ENCODE data around the gene FBXW12. TPM values are rescaled to one million over a fixed set of nuclear protein-coding genes. Genes with fewer than 3 reads are reported as not detected.

FBXW12 gene
- total RNA-seq, 3 donors from 2014 or later = not detected

DNA sequence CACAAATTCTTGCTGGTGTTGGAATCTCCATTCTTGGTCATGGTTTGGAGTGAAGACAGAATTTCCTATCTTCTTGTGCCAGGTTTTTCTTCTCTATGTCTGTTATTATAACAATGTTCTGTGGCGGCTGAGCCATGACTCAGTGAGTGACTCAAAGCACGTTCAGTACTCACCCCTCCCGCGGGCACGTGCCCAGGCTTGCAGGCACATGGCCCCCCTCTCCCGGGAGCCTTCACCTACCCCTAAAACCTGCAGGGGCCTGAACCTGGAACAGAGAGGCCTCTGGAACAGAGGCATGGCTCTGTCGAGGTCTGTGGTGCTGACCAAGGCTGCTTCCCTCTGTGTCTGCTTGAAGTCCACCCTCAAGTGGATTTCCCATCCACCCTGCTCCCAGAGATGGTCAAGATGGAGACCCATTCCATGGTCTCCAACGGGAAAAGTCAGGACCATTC lies 30.3 kb downstream of the FBXW12 start:
- peak; percentile 31 for ATAC-seq
- no peak overlapping the region for H3K4me3 ChIP-seq
- H3K9me3 ChIP-seq = no peaks in the 10 kb centered on the region
- TF ChIP-seq, protein P1, sequence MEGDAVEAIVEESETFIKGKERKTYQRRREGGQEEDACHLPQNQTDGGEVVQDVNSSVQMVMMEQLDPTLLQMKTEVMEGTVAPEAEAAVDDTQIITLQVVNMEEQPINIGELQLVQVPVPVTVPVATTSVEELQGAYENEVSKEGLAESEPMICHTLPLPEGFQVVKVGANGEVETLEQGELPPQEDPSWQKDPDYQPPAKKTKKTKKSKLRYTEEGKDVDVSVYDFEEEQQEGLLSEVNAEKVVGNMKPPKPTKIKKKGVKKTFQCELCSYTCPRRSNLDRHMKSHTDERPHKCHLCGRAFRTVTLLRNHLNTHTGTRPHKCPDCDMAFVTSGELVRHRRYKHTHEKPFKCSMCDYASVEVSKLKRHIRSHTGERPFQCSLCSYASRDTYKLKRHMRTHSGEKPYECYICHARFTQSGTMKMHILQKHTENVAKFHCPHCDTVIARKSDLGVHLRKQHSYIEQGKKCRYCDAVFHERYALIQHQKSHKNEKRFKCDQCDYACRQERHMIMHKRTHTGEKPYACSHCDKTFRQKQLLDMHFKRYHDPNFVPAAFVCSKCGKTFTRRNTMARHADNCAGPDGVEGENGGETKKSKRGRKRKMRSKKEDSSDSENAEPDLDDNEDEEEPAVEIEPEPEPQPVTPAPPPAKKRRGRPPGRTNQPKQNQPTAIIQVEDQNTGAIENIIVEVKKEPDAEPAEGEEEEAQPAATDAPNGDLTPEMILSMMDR (IDR thresholded peaks at IDR 0.05) = no peak
- DNase-seq = peak; percentile 50 to 78 (median 51)
- H3K4me1 ChIP-seq (ENCODE audit: low read depth) = no peaks in the 10 kb centered on the region
- intact Hi-C loops (cut with DNase I, micrococcal nuclease) = loop anchor here in 1 of 2 donors (5.0 kb wide), 1 partner anchor 35 kb away; no protein-coding TSS in a partner anchor
- H3K36me3 ChIP-seq (ENCODE audit: low read depth) = no peaks in the 10 kb centered on the region

DNA sequence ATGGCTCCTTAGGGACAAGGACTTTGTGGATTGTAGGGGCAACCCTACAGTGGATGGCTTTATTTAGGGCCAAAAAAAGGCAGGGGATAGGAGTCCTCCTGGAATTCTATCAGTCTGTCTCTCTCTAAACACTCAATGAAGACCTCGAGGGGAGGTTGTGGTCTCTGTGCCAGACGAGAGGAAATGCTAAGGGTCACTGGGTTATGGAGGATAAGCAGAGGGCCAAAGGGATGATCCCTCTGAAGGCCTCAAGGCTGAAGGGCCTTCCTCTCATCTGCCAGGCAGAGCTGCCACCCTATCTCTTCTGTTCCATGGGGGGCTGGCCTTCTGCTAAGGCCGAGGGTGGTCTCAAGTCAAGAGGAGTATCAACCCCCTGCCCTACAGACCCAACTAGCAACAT lies 30.9 kb downstream of the FBXW12 start:
- TF ChIP-seq, protein P1 (IDR thresholded peaks at IDR 0.05) = no peak
- Histone ChIP-seq H3K9me3 (no peaks in the 10 kb centered on the region), H3K4me1 (ENCODE audit: low read depth) (no peaks in the 10 kb centered on the region), H3K4me3 (no peak overlapping the region), H3K36me3 (ENCODE audit: low read depth) (no peaks in the 10 kb centered on the region)
- DNase-seq (no peak), ATAC-seq (no peak)
- intact Hi-C loops (cut with DNase I, micrococcal nuclease) = loop anchor here in 1 of 2 donors (5.0 kb wide), 1 partner anchor 34 kb away; no protein-coding TSS in a partner anchor

DNA sequence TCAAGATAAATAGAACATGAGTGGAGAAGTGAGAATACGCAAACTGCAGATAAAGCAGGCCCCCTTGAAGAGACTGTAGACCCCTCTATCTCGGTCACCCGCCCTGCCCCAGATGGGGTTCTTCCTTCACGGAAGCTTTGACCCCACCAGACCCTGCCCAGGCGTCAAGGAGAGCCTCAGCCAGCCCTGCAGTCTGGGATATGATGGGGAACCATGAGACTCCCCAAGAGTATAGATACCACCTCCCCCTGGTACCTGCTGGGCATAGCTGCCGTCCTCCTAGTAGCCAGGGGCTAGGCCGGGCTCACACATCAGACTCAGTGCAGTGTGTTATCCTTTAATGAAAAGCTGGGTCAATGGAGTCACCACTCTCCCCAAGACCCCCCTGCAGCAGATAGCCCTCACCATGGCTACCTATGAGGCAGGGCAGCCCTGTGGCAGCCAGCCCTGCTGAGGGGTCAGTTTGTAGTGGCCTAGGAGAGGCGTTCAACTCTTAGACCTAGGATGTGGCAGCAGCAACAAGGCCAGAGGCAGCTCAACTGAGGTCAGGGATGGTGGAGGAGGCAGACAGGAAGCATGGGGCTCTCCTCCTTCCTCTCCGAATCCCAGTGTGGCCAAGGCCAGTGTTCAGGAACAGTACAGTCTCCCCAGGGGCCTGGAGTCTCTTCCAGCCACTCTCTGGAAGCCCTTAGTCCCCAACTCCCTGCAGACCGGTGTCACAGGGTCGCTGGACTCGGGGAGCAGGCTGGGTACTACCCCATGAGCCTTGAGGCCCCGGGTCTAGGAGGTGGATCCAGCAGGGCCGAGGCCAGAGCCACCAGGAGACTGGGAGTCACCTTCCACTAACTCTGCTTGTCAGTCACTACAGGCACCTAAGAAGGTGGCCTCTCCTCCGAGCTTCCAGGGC lies 31.8 kb downstream of the FBXW12 start:
- DNase-seq = peak in 1 of 3 donors; percentile 15
- no peaks in the 10 kb centered on the region for H3K36me3 ChIP-seq (ENCODE audit: low read depth)
- intact Hi-C loops (cut with DNase I, micrococcal nuclease) = loop anchor here in 1 of 2 donors (5.0 kb wide), 1 partner anchor 34 kb away; no protein-coding TSS in a partner anchor

DNA sequence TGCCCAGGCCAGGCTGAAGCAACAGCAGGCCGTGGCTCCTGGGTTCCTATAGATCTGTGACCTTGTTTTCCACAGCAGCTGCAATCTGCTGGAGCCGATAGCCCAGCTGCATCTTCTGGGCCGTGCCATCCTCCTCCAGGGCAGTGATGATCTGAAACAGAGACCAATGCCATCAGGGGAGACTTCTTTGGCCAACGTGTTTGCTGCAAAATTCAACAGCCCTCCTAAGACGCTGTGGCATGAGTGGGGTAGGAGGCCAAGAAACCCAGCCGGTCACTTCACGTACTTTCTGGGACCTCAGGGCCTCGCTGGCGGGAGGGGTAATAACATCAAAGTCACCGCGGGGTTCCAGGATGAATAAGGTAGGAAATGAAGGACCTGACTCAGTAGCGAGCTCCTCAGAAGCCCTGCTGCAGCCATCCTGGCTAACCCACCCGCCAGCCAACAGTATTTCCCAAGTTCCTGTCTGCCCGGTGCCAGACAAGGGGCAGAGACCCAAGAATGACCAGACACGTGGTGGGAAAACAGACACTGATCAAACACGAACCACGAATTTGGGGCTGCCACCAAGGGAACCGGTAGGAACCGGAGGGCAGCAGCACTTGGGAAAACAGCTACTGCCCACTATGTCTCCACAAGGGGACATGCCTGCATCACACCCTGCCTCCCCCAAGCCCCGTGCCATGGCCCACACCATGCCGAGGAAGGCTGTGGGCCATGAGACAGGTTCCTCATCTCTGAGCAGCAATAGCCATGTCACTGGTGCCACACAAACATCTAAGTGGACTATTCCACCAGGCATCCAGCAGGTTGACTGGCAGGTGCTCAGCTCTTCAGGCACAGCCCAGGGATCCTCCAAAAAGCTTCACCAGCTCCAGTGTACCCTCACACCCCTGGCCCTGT lies 32.7 kb downstream of the FBXW12 start:
- intact Hi-C loops (cut with DNase I, micrococcal nuclease) = loop anchor here in 1 of 2 donors (5.0 kb wide), 1 partner anchor 33 kb away; no protein-coding TSS in a partner anchor
- Histone ChIP-seq H3K9me3 (no peaks in the 10 kb centered on the region), H3K36me3 (ENCODE audit: low read depth) (no peaks in the 10 kb centered on the region), H3K4me1 (ENCODE audit: low read depth) (no peaks in the 10 kb centered on the region), H3K4me3 (no peak overlapping the region)
- no peak for ATAC-seq
- TF ChIP-seq, protein P1 (IDR thresholded peaks at IDR 0.05) = no peak
- DNase-seq = peak in 2 of 3 donors; percentile 1 to 15

More for the DNA sequence above, 31.8 kb downstream of the FBXW12 start:
- Histone ChIP-seq H3K4me1 (ENCODE audit: low read depth) (no peaks in the 10 kb centered on the region), H3K9me3 (no peaks in the 10 kb centered on the region), H3K4me3 (no peak overlapping the region)
- TF ChIP-seq, protein P1 (IDR thresholded peaks at IDR 0.05) = no peak
- no peak for ATAC-seq

DNA sequence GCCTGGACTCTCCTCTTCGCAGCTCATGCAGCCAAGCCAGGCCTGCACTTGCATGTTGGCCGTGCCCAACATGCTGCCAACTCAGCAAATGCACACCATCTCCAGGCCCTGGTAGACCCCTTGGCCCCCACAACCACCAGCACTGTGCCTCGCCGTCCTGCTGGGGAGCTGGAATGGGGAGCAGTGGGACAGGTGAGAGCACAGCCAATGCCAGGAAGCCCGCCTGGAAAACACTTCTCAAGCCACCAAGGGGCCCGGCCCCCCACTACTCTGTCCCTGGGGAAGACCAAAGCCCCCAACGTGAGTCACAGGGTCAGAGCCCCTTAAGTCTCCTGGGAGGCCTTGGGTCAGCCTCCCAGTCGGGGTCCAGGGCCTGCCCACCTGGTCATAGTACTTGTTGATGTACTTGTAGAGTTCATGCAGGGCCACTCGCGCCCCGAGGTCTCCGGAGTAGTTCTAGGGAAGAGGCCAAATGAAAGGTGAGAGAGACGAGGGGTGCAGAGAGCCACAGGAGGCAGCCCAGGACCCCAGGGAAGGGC lies 33.4 kb downstream of the FBXW12 start:
- ATAC-seq = no peak
- Histone ChIP-seq H3K36me3 (ENCODE audit: low read depth) (no peaks in the 10 kb centered on the region), H3K4me3 (no peak overlapping the region), H3K4me1 (ENCODE audit: low read depth) (no peaks in the 10 kb centered on the region), H3K9me3 (no peaks in the 10 kb centered on the region)
- TF ChIP-seq, protein P1 (IDR thresholded peaks at IDR 0.05) = no peak
- peak in 2 of 3 donors; percentile 1 to 20 for DNase-seq
- intact Hi-C loops (cut with DNase I, micrococcal nuclease) = no loop called here
